NCI-H1930 (cell line): ENCODE measurements around the gene SGK1.
"Not testable (repeated sequence)": the region's sequence is repeated elsewhere in the genome, so short reads cannot be mapped to it uniquely, and the experiment has no call there.

Source experiments
- DNase-seq, 2 experiments: peaks; one replicate each; lab custom pipeline; 2025; lab: John Stamatoyannopoulos, UW

The SGK1 gene

DNA sequence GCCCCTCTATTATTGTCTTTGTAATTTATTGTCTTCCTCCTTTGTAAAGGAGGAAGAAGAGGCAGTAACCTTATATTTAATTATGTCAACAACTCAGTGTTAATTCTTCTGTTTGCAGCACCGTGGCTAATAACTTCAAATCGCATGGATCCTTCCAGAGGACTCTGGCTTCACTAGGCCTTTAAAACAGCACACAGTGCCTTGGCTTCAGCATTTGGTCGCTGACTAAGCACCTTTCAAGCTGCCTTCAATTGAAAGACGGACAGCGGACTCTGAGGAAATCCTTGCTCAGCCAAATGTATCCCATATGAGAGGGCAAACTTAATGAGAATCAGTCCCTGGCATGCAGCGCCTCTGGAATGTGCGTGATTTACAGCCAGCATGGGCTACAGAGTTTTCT lies 64.2 kb downstream of the SGK1 start:
- DNase-seq, result no peak

DNA sequence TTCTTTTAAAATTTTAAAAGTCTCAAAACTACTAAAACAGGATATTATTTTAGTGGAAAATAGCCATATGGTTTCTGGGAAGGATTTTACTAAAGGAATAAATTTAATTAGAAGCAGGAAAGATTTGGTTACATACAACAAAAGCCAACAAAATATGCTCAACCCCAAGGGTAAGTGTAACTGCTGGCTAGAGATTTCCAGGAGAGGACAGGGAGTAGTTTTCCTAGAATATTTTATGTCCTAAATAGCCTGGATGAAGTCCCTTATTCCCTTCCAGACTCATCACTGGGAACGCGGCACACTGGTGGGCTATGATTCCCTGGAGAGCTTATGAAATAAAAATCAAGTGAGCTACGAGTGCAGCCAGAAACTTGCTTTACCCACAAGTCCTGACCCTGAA lies 66.6 kb downstream of the SGK1 start:
- no peak for DNase-seq

DNA sequence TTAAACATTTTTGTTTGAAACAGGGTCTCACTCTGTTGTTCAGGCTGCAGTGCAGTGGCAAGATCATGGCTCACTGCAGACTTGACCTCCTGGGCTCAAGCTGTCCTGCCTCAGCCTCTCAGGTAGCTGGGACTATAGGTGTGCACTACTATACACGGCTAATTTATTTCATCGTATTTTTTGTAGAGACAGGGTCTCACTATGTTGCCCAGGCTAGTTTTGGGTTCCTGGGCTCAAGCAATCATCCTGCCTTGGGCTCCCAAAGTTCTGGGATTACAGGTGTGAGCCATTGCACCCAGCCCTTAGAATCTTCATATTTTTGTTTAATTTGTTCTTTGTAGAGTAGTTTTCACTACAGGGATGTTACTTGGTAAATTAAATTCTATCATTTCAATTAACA lies 67.1 kb downstream of the SGK1 start:
- DNase-seq, result no peak

DNA sequence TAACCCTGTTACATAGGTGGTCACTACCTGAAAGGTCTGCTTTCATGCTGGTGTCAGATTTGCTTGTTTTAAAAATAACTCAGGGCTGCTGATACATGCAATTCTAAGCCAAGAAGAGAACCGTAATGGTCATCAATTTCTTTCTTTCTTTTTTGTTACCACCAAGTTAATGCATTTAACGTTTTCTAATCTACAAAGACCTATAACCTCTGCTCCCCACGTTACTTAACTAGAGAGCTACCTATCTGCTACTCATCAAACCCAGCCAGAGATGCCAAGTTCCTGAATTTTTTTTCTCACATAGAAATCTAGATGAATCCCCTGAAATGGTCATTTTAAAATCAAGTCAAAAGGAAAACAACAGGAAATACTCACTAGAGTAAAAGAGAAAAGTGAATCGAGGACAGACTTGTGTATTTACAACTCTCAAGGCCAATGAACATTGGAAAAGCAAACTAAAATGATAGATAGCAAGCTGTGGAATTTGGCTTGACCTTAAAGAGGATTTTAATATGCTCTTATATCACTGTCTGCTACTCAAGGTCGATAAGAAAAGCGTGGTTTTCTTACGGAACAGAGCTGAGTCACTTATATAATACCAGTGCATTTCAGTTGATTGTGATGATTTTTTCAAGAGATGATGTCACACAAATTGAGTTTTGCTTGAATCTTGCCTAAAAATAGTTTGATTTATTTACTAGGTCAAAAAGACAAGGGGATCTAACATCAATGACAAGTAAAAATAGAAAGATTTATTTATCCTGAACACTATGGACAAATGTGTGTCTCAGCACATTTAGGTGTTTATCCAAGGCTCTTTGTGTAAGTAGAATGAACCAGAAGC lies 67.9 kb downstream of the SGK1 start:
- no peak for DNase-seq

DNA sequence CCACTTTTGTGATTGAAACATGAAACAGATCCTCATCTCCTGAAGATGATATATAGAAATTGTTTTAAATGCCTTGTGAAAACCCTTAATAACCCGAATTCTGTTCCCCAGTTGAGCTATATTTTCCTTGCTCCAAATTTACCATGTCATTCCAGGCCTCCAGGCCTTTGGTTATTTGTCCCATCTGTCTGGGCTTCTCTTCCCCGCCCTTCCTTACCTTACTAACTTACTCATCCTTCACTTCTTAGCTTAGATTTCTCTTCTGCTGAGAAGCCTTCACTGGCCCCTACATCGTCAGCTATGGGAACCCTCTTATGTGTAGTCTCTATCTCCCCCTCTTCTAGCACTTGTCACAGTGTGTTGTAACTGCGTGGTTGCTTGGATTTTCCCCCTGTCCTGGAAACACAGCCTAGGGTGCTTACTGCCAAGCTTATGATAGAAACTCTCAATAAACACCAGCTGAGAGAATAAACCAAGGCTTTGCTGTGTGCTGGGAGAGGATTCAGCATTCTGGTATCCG lies 68.6 kb downstream of the SGK1 start:
- no peak for DNase-seq

DNA sequence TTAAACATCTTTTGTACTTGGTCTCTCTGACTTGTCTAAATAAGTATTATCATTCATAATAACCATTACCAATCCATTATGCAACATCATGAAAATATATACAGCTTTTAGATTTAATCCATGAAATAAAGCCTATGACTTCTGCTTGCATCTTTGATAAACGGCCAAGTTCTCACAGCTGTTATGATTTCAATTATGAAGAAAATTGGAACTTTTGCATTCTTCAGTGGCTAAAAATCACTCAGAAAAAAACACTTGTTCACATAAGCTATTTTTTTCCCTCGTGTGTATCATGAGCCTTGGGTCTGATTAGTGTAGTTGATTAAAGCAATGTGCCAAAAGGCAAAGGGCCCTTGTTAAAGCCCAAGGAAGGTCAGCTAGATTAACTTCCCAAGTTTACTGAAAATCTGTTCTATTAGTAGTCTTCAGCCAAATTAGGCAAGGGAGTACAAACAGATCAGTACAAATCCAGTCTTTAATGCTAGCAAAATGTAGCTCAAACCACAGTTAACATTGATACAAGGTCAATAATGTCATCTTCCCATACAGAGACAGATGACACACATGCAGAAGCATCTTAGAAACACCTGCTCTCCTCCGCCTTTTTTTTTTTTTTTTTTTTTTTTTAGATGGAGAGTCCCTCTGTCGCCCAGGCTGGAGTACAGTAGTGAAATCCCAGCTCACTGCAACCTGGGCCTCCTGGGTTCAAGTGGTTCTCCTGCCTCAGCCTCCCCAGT lies 69.9 kb downstream of the SGK1 start:
- DNase-seq, result no peak

DNA sequence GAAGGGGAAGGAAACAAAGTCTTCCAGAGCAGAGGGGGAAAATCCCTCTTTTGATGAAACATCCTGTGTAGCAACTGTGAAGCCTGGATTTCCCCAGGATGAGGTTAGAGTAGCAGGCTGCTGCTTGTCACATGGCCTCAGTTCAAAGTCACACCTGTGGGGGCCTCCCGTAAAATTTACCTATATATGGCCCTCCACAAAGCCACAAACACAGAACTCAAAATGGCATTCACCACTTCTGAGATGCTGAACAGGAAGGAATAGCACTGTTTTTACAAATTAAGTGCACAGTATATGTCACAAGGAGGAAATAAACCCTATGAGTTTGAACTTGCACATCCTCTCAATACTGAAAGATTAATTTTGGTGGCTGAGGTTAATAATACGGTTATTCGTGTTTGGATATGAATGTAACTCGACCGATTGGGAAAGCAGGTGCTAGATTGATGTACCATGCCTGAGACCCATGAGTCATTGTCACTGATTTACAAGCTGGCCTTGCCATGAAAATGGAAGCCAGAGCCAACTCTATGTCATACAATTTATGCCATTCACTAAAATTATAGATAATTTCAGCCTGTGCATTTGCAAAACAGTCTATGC lies 70.6 kb downstream of the SGK1 start:
- DNase-seq, result peak in 1 of 2 experiments; percentile 7

DNA sequence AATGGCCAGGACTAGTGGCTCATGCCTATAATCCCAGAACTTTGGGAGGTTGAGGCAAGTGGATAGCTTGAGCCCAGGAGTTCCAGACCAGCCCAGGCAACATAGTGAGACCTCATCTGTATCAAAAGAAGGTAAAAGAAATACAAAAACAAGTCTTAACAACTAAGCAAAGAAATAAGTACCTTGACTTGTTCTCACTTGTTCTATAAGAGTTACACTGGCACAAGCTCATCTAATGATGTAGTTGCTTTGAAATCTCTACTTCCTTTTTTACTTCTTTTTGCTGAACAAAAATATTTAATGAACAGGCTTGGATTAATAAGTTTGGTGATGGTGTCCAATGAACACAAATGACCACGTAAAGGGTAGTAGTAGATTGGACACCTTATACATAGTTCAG lies 72.2 kb downstream of the SGK1 start:
- DNase-seq, result no peak

DNA sequence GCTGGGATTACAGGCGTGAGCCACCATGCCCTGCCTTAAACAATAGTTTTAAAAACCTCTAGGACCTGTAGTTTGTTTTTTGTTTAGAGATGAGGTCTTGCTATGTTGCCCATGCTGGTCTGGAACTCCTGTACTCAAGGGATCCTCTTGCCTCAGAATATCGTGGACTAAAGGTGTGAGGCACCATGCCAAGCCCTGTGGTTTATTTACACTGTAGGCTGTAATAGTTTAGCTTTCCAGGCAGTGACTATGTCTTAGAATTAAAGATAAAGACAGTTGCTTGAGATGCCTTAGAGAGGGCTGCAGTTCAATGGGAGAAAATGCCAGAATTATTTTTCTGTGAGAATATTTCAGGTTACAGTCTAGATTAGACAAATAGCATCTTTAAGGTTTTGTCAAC lies 72.9 kb downstream of the SGK1 start:
- DNase-seq, result no peak

DNA sequence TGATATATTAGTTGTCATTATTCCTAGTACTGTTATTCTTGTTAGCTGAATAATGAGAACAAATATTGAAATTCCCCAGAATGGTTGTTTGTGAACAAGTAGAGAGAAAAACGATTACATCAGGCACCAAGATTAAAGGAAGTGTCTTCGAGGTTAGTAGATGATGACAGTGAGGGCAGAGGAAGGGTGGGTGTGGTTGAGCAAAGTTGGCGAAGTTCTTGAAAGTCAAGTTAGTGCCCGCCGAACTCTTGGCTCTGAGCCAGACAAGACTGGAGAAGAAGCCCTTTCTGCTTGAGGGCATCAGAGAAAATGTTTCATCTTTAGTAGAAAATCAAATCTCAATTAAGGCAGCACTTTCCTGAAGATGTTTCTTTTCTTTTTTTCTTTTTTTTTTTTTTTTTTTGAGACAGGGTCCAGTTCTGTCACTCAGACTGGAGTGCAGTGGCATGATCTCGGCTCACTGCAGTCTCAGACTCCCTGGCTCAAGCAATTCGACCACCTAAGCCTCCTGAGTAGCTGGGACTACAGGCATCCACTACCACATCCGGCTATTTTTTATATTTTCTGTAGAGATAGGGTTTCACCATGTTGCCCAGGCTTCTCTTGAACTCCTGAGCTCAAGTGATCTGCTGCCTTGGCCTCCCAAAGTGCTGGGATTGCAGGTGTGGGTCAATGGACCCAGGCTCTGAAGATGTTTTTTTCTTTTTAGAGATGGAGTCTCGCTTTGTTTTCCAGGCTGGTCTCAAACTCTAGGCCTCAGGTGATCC lies 77.1 kb downstream of the SGK1 start:
- no peak for DNase-seq

DNA sequence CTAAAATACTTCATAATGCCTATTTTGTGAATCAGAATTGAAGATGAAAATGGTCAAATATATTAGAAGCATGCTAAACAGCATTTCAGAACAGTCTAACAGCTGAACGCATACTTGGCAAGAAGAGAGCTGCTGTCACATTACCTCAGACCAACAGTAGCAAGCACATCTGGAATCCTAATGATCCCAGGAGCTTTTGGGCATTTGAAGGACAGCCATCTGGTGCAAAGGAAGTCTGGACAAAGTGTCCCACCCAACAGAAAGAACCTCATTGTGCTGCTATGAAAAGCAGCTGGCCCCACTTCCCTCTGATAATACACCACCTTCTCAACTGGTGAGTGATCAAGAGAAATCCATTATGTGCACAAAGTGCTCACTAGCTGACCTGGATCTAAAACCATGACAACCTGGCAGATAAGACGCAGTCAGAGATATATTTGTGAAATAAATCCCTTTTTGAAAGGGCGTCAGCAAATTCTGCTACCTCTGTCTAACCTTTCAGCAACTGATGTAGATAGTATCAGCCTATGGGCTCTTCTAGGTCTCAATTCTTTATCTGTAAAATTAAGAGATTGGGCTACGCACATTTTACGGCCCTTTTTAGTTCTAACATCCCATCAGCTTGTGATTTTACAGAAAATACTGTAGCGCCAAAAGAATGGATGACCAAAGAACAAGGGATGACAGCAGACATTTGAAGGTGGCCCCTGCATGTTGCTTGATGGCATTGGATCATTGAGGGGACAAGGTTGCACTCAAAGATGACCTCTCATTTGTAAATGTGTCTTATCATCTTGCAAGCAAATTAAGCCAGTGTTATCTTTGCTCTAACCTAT lies 78.7 kb downstream of the SGK1 start:
- no peak for DNase-seq

DNA sequence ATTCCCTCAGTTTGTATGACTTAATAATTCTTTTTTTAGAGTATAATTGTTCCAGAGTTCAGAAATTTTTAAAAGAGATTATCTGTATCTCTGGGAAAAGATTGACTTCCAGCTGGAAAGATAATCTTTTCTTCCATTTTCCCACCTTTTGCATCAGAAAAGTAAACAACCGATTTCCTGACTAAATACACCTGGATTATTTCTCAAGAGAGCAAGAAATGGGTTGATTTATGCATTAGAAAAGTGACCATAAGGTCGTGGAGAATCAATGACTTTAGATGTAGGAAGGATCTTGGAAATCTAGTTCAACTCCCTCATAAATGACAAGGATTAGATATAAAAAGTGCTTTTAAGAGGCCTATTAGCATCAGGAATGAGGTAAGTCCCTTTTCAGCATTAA lies 79.9 kb downstream of the SGK1 start:
- no peak for DNase-seq

DNA sequence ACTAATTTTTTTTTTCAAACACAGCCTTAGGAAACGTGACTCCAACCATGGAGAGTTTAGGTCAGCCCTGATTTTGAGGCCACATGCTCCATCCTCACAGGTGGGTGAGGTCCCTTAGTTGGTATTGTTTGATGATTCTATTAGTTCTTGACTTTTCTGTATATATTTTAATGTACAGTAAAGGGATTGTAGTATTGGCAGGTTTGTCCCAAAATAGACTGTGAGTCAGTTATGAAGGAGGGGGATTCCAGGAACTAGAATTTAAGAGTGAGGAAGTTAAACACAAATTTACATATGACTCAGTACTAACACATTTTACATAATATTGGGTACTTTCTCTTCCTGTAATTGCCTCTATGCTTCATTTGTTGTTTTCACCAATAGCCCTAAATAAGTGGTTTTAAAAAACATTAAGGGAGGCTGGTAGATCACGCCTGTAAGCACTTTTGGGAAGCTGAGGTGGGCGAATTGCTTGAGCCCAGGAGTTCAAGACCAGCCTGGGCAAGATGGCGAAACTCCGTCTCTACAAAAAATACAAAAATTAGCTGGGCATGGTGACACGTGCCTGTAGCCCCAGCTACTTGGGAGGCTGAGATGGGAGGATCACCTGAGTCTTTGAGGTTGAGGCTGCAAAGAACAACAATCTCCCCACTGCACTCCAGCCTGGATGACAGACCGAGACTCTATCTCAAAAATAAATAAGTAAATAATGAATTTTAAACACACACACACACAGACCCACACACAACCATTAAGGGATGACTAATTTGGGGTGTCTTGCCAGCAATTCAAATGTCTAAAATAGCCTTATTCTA lies 81.8 kb downstream of the SGK1 start:
- no peak for DNase-seq

DNA sequence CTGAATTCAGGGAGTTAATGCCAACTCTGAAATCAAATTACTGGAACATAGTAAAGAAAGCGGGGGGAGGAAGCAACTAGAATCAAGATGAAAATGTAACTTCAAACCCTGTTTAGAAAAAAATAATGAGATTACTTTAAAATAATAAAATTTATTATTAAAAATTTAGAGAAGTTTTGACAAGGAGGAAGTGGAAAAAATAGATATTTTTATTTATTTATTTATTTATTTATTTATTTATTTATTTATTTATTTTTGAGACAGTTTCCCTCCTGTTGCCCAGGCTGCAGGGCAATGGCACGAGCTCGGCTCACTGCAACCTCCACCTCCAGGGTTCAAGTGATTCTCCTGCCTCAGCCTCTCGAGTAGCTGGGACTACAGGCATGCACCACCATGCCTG lies 82.6 kb downstream of the SGK1 start:
- DNase-seq, result not testable (repeated sequence)

DNA sequence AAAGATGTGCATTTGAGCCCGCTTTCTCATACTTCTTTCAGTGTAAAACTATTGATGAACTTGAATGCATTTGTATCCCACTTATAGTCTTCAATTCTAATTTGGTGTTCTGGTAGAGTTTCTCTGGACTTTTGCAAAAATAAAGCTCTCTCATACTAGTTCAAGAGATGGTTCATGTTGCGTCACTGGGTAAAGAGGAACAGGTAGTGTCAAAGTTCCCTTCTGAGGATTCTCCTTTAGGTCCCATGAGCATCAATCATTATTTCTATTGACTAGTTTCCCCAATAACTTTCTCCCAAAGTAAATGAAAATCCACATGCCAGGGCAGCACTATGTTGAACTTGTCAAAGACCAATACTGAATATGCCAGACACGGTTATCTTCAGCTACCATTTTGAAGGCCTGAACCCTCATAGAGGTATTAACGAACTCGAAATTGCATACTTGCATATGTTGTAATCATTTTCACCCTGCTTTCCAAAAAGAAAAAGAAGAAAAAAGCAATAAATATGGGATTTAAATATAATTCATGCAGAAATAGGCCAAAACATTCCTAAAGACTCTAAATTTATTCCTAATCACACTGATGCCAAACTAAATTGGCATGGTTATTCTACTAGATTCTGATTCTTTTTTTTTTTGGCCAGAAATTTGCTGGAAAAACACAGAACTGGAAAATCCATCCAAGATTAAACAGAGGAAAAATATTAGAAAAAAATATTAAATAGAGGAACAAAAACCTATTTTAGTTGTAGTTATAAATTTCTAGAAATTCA lies 84.5 kb downstream of the SGK1 start:
- no peak for DNase-seq

DNA sequence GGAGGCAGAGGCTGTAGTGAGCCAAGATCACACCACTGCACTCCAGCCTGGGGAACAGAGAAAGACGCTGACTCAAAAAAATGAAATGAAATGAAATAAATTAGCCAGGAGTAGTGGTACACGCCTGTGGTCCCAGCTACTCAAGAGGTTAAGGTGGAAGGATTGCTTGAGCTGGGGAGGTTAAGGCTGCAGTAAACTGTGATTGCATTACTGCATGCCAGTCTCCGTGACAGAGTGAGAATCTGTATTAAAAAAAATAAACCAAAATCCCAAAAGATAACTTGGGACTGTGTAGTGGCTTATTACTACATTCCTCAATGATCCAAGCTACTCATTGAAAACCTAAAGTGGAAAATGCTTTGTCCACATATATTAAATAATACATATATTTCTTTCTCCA lies 87.0 kb downstream of the SGK1 start:
- DNase-seq, result no peak

DNA sequence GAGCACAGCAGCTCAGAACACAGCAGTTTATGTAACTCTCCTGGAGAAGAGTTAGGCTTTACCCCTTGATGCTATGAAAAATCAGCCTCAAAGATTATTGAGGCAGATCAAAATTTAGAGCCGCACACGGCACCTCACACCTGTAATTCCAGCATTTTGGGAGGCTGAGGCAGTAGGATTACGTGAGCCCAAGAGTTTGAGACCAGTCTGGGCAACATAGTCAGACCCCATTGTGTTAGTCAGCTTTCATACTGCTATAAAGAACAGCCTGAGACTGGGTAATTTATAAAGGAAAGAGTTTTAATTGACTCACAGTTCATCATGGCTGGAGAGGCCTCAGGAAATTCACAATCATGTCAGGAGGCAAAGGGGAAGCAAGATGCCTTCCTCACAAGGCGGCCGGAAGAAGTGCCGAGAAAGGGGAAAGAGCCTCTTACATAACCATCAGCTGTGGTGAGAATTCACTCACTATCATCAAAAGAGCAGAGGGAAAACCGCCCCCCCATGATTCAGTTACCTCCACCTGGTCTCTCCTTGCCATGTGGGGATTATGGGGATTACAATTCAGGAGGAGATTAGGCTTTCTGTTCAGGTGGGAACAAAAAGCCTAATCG lies 87.7 kb downstream of the SGK1 start:
- DNase-seq, result no peak

DNA sequence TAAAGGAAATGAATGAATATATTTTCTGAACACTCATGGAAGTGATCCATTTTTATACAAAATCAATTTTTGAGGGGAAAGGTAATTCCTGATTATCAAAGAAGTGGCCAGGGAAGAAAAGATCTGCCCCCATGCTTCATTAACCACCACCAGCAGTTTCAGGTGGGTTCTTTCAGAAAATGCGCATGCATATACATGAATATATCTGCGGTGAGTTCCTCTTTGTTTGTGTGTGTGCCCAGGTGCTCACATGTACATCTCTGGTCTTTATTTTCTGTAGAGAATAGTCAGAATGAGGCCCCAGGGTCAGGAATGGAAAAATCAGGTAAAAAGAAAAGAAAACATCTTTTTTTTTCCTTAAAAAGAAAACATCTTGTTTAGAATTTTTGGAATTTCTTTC lies 88.4 kb downstream of the SGK1 start:
- DNase-seq, result no peak

DNA sequence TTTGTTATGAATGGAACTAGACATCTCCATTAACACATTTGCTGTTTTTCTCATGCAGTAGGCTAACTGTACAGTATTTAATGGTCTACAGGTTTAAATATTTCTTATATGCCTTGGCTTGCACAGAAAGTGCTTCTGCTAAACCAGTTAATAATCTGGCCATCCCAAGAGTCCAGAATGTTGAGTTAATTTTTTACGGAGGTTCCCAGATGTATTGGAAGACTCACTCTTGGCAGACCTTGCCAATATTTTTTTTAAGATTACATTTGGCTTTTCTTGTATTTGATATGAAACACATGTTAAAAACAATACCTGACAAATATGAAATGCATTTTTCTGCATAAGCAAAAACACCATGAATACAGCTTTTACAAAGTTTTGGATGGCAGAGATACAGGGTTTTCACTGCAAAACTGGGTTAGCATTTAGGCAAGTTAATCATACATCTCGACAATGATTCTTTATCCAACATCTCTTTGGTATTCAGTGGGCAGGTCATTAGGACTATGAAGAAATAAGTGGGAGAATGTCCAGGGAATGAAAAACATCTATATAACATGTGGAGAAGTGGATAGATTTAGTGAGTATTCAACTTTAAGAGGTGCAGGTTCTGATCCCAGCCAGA lies 94.0 kb downstream of the SGK1 start:
- DNase-seq, result no peak
